Right lobe of liver (tissue), 6 donors: ENCODE measurements around the gene CDH16. TPM values are rescaled to one million over a fixed set of nuclear protein-coding genes. Genes with fewer than 3 reads are reported as not detected.

Experiments used
- ATAC-seq, 4 donors: fragments of 200-7000 bp; cut with Tn5 transposase; one replicate each; pipeline ENCODE4 v1.9.1; 2020; ENCODE audit warnings: mild to moderate bottlenecking in 4 of 4, moderate library complexity in 4 of 4
- DNase-seq, 3 donors: peaks; one replicate each; pipeline ENCODE4 v3.0.0-alpha.2; 2020
- H3K27ac ChIP-seq, 3 donors: fragments of 200-600 bp; one replicate each; pipeline ENCODE4 v1.8.0; 2022
- H3K27me3 ChIP-seq, 2 donors: fragments of 200-600 bp; one replicate each; pipeline ENCODE4 v1.8.0; 2022
- H3K36me3 ChIP-seq, 4 donors: fragments of 200-600 bp; sonication (generic) in 1 of 4; one replicate each; pipeline versions ENCODE4 v1.5.1 to v1.8.0; 2017 to 2022; ENCODE audit warnings: control low read depth in 1 of 4
- H3K4me1 ChIP-seq, 4 donors: fragments of 200-600 bp; sonication (generic) in 1 of 4; one replicate each; pipeline versions ENCODE4 v1.5.1 to v1.8.0; 2017 to 2022; ENCODE audit warnings: control low read depth in 1 of 4
- H3K4me3 ChIP-seq, 3 donors: fragments of 200-600 bp; one replicate each; pipeline ENCODE4 v1.8.0; 2022
- H3K9me3 ChIP-seq, 4 donors: fragments of 200-600 bp; sonication (generic) in 1 of 4; one replicate each; pipeline versions ENCODE4 v1.5.1 to v1.8.0; 2017 to 2022; ENCODE audit warnings: control low read depth in 1 of 4
- CTCF ChIP-seq, 4 donors: fragments of 200-600 bp in 3 of 4; fragments of 450-650 bp in 1 of 4; IDR thresholded peaks; one replicate each; pipeline versions ENCODE4 v1.5.1 to v1.8.0; 2016 to 2022; ENCODE audit warnings: antibody characterized with exemption in 4 of 4, mild to moderate bottlenecking in 2 of 4
- POLR2A ChIP-seq: fragments of 450-650 bp; IDR thresholded peaks from one replicate; pipeline ENCODE4 v1.6.1; 2017; ENCODE audit warnings: antibody characterized with exemption, mild to moderate bottlenecking
- WGBS: methylation state at CpG from one replicate; pipeline ENCODE4 v1.1.6; 2018; ENCODE audit warnings: low coverage, low lambda C conversion rate; ENCODE audit not compliant: insufficient coverage; ENCODE audit errors: missing lambda C conversion rate; 5-methylcytosine and 5-hydroxymethylcytosine counted together
- intact Hi-C, 2 donors: fragments of 100-400 bp; cut with DNase I; formaldehyde crosslinking; loops; one replicate each; pipeline versions ENCODE4 v1.11.2 to v1.14.1; 2022
- total RNA-seq, 6 experiments: library from RNA; depleted of rRNA in 2 of 6; stranded (reverse); fragments of >200 nt in 2 of 6; fragmentation: NEBNext Ultra II Directional in 3 of 6; extraction: Animal tissue kit (Norgen Biotek cat#: 25700) in 3 of 6; gene quantifications; one replicate each; pipeline versions ENCODE4 v1.1.0 to v1.2.4, GENCODE V29; 2016 to 2023
- donor health status: DM: no; HTN: yes; CAD: no.
- donor health status: DM: no; HTN: no; CAD: no.
- donor health status: DM: no; HTN: no; CAD: no.
- donor health status: DM: no; HTN: yes; CAD: no.
- donor health status: DM: no; HTN: yes; CAD: no.

The CDH16 gene
- total RNA-seq, 6 experiments from 2014 or later: 0.07 to 0.47 (median 0.22) TPM; not detected in 2

- TF ChIP-seq POLR2A (no peak), CTCF (IDR thresholded peaks at IDR 0.05) (no peak)
- Histone ChIP-seq H3K27ac (peak overlapping the region in 2 of 3 donors; percentile 26 to 52), H3K27me3 (no peaks in the 10 kb centered on the region), H3K4me1 (peaks cover 0 to 31% (median 15%) of the 10 kb centered on the region in 4 donors), H3K4me3 (no peak overlapping the region), H3K9me3 (no peaks in the 10 kb centered on the region), H3K36me3 (peaks cover 9 to 58% (median 39%) of the 10 kb centered on the region in 4 donors)
- peak in 2 of 3 donors; percentile 79 to 84 for DNase-seq
- intact Hi-C loops: no loop called here
- ATAC-seq: peak in 3 of 4 donors; percentile 16 to 23 (median 21)
These were observed 20.7 kb upstream of the CDH16 start for GRCh38 chr16:66939366-66939765.

GRCh38 chr16:66937725-66938337 lies 19.1 kb upstream of the CDH16 start:
- Histone ChIP-seq H3K4me3 (peak overlapping the region in 2 of 3 donors; percentile 98 to 100), H3K36me3 (peaks cover 9 to 50% (median 29%) of the 10 kb centered on the region in 4 donors), H3K27me3 (no peaks in the 10 kb centered on the region), H3K4me1 (peaks cover 0 to 39% (median 19%) of the 10 kb centered on the region in 4 donors), H3K27ac (peak overlapping the region; percentile 95 to 99 (median 96)), H3K9me3 (no peaks in the 10 kb centered on the region)
- intact Hi-C loops: no loop called here
- 44% methylated on average over 5 of the region's 10 CpGs for WGBS
- peak in 1 of 4 donors; percentile 2 for ATAC-seq
- TF ChIP-seq CTCF (IDR thresholded peaks at IDR 0.05) (no peak), POLR2A (no peak)
- peak in 1 of 3 donors; percentile 48 for DNase-seq

GRCh38 chr16:66936889-66937554 lies 18.3 kb upstream of the CDH16 start:
- peaks cover 9 to 42% (median 25%) of the 10 kb centered on the region in 4 donors for H3K36me3 ChIP-seq
- TF ChIP-seq CTCF (IDR thresholded peaks at IDR 0.05) (no peak), POLR2A (no peak)
- peak overlapping the region; percentile 94 to 100 (median 98) for H3K4me3 ChIP-seq
- H3K27me3 ChIP-seq: no peaks in the 10 kb centered on the region
- DNase-seq (no peak), ATAC-seq (peak in 2 of 4 donors; percentile 3 to 14)
- 69% methylated on average over 4 of the region's 4 CpGs for WGBS
- peak overlapping the region; percentile 95 to 99 (median 96) for H3K27ac ChIP-seq
- no peaks in the 10 kb centered on the region for H3K9me3 ChIP-seq
- H3K4me1 ChIP-seq: peaks cover 0 to 43% (median 19%) of the 10 kb centered on the region in 4 donors
- intact Hi-C loops: no loop called here

DNA sequence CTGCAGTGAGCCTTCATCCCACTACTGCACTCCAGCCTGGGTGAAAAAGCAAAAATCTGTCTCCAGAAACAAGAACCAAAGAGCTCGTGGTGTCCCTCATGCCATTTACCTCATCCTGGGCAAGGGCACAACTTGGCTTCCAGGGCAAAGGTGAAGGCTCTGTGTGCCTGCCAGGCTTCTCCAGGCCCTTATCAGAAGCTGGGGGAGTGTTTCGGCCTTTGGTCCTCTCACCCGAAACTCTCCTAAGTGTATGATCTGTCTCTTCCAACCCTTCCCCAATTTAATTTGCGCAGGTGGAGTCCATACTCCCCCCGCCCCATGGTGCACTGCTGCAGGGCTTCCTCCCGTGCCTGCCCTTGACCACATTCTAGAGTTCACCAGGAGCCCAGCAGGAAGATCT lies 17.8 kb upstream of the CDH16 start:
- Histone ChIP-seq H3K4me3 (peak overlapping the region; percentile 94 to 100 (median 98)), H3K4me1 (peaks cover 0 to 43% (median 19%) of the 10 kb centered on the region in 4 donors), H3K36me3 (peaks cover 4 to 36% (median 22%) of the 10 kb centered on the region in 4 donors), H3K27ac (peak overlapping the region; percentile 95 to 99 (median 96)), H3K9me3 (no peaks in the 10 kb centered on the region), H3K27me3 (no peaks in the 10 kb centered on the region)
- ATAC-seq (peak; percentile 52 to 65 (median 57)), DNase-seq (peak in 2 of 3 donors; percentile 79 to 82)
- intact Hi-C loops: no loop called here
- 31% methylated on average over 4 of the region's 6 CpGs for WGBS
- TF ChIP-seq POLR2A: peak; percentile 30
- no peak for TF ChIP-seq CTCF (IDR thresholded peaks at IDR 0.05)
